Suprapubic skin (tissue), 4 donors: ENCODE measurements around the gene KLHL1. TPM values are rescaled to one million over a fixed set of nuclear protein-coding genes. Genes with fewer than 3 reads are reported as not detected.
"Not testable (repeated sequence)": the region's sequence is repeated elsewhere in the genome, so short reads cannot be mapped to it uniquely, and the experiment has no call there.

Source experiments
- DNase-seq, 2 donors: peaks; one replicate each; pipeline ENCODE4 v3.0.0-alpha.2; 2019; ENCODE audit warnings: low spot score in 2 of 2
- H3K27ac ChIP-seq: fragments of 200-600 bp; sonication (generic); one replicate; pipeline ENCODE4 v1.5.1; 2019
- H3K27me3 ChIP-seq: fragments of 200-600 bp; sonication (generic); one replicate; pipeline ENCODE4 v1.5.1; 2019
- H3K36me3 ChIP-seq: fragments of 200-600 bp; sonication (generic); one replicate; pipeline ENCODE4 v1.5.1; 2019
- H3K4me1 ChIP-seq: fragments of 200-600 bp; sonication (generic); one replicate; pipeline ENCODE4 v1.5.1; 2019
- H3K4me3 ChIP-seq: fragments of 200-600 bp; sonication (generic); one replicate; pipeline ENCODE4 v1.5.1; 2019; ENCODE audit warnings: mild to moderate bottlenecking
- H3K9me3 ChIP-seq: fragments of 200-600 bp; sonication (generic); one replicate; pipeline ENCODE4 v1.5.1; 2019
- CTCF ChIP-seq, 2 donors: fragments of 200-600 bp in 1 of 2; fragments of 450-650 bp in 1 of 2; sonication (generic) in 1 of 2; IDR thresholded peaks; one replicate each; pipeline ENCODE4 v1.5.1; 2016 to 2019; ENCODE audit warnings: antibody characterized with exemption in 2 of 2, mild to moderate bottlenecking in 1 of 2, moderate library complexity in 1 of 2
- EP300 ChIP-seq: sonication (generic); formaldehyde crosslinking; IDR thresholded peaks from one replicate; pipeline ENCODE4 v1.6.1; 2017; ENCODE audit warnings: antibody characterized with exemption
- POLR2A ChIP-seq, 2 donors: fragments of 450-650 bp; IDR thresholded peaks; one replicate each; pipeline ENCODE4 v1.6.1; 2017; ENCODE audit warnings: antibody characterized with exemption in 2 of 2, mild to moderate bottlenecking in 2 of 2, moderate library complexity in 2 of 2
- POLR2AphosphoS5 ChIP-seq, 3 donors: sonication (generic); formaldehyde crosslinking; IDR thresholded peaks; one replicate each; pipeline ENCODE4 v1.6.1; 2017; ENCODE audit warnings: antibody characterized with exemption in 3 of 3
- WGBS: methylation state at CpG from one replicate; pipeline ENCODE4 v1.1.5; 2018; 5-methylcytosine and 5-hydroxymethylcytosine counted together
- total RNA-seq, 4 donors: library from RNA; depleted of rRNA; stranded (reverse); fragments of >200 nt; gene quantifications; one replicate each; pipeline ENCODE4 v1.1.0, GENCODE V29; 2016

KLHL1 gene
- total RNA-seq: not detected

GRCh38 chr13:70108356-70109105 lies at the start of gene KLHL1:
Gene KLHL1 (minus strand): TSS chr13:70108452. CDS start chr13:70107699, 753 bp downstream.
- TF ChIP-seq POLR2AphosphoS5 (IDR thresholded peaks at IDR 0.05): no peak
- no peak for TF ChIP-seq EP300
- TF ChIP-seq POLR2A (IDR thresholded peaks at IDR 0.05): no peak
- TF ChIP-seq CTCF (IDR thresholded peaks at IDR 0.05): no peak
- H3K27ac ChIP-seq: no peak within 1 kb of the TSS
- H3K4me3 ChIP-seq: no peak within 1 kb of the TSS
- H3K9me3 ChIP-seq: peaks cover 3% of the 10 kb centered on the region
- DNase-seq: no peak
- no peaks in the 10 kb centered on the region for H3K36me3 ChIP-seq
- H3K4me1 ChIP-seq: no peaks in the 10 kb centered on the region
- 57% methylated on average over 18 of the region's 18 CpGs for WGBS
- H3K27me3 ChIP-seq: peaks cover 11% of the 10 kb centered on the region

GRCh38 chr13:70142658-70143057 lies 34.4 kb upstream of the KLHL1 start:
- not testable (repeated sequence) for H3K9me3 ChIP-seq, DNase-seq, H3K36me3 ChIP-seq, H3K4me1 ChIP-seq, H3K27ac ChIP-seq, H3K27me3 ChIP-seq, H3K4me3 ChIP-seq
- 92% methylated on average over 12 of the region's 12 CpGs for WGBS

- no peak overlapping the region for H3K4me3 ChIP-seq
- no peaks in the 10 kb centered on the region for H3K9me3 ChIP-seq
- no peaks in the 10 kb centered on the region for H3K27me3 ChIP-seq
- H3K27ac ChIP-seq: no peak overlapping the region
- no peak for TF ChIP-seq POLR2A (IDR thresholded peaks at IDR 0.05)
- TF ChIP-seq EP300: no peak
- no peak for TF ChIP-seq CTCF (IDR thresholded peaks at IDR 0.05)
- no peak for TF ChIP-seq POLR2AphosphoS5 (IDR thresholded peaks at IDR 0.05)
- no peaks in the 10 kb centered on the region for H3K4me1 ChIP-seq
- no peaks in the 10 kb centered on the region for H3K36me3 ChIP-seq
- WGBS: 83% methylated on average over 2 of the region's 2 CpGs
- no peak for DNase-seq
Observed at GRCh38 chr13:70128098-70128497, 19.8 kb upstream of the KLHL1 start.

- no peak overlapping the region for H3K4me3 ChIP-seq
- H3K27ac ChIP-seq: no peak overlapping the region
- DNase-seq: no peak
- TF ChIP-seq POLR2A (IDR thresholded peaks at IDR 0.05) (no peak), CTCF (IDR thresholded peaks at IDR 0.05) (no peak), EP300 (no peak), POLR2AphosphoS5 (IDR thresholded peaks at IDR 0.05) (no peak)
- WGBS: 58% methylated on average over 5 of the region's 5 CpGs
- H3K4me1 ChIP-seq: no peaks in the 10 kb centered on the region
- no peaks in the 10 kb centered on the region for H3K27me3 ChIP-seq
- H3K36me3 ChIP-seq: no peaks in the 10 kb centered on the region
- no peaks in the 10 kb centered on the region for H3K9me3 ChIP-seq
Observed at GRCh38 chr13:70125693-70126092, 17.4 kb upstream of the KLHL1 start.

- Histone ChIP-seq H3K36me3 (no peaks in the 10 kb centered on the region), H3K27me3 (no peaks in the 10 kb centered on the region), H3K27ac (no peak overlapping the region), H3K9me3 (no peaks in the 10 kb centered on the region), H3K4me1 (no peaks in the 10 kb centered on the region), H3K4me3 (no peak overlapping the region)
- TF ChIP-seq EP300 (no peak), CTCF (IDR thresholded peaks at IDR 0.05) (no peak)
- DNase-seq: no peak
- 58% methylated on average over 2 of the region's 2 CpGs for WGBS
Observed at GRCh38 chr13:70117338-70117905, 9.2 kb upstream of the KLHL1 start.
